Erythroblast (primary cell): Measurements from ENCODE around the gene MROH2A.

Experiments used
- GATA1 ChIP-seq: IDR thresholded peaks from 2 replicates; pipeline ENCODE4 v1.6.1; 2011; ENCODE audit warnings: low read depth, mild to moderate bottlenecking, control low read depth, low read length, moderate library complexity
- POLR2A ChIP-seq: IDR thresholded peaks from 2 replicates; pipeline ENCODE4 v1.6.1; 2011; ENCODE audit warnings: mild to moderate bottlenecking, low read length

- TF ChIP-seq POLR2A (no peak), GATA1 (no peak)
Measured at GRCh38 chr2:233811087-233811486, 33.0 kb downstream of the MROH2A start.
